Measurements from ENCODE around the gene ARL15.

The ARL15 gene

DNA sequence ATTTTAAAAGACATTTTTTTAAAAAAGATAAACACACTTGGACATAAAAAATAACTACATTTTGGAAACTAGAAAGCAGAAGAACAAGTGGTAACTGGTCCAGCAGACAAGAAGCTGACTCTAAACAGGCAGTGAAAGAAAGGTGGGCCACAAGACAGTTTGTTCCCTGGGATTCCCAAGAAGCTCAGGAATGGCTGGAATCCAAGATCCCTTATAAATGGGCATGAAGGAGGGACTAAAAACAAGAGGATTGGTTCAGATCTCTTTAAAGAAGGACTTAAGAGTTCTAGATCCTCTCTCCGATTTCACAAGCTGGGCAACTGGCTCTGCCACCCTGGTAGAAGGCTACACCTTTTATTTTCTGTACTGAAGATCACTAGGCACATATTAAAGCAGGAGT, 102.8 kb downstream of the ARL15 start:
- Histone ChIP-seq H3K27ac (no peak overlapping the region), H3K4me3 (no peak overlapping the region), H3K36me3 (ENCODE audit: insufficient read depth, low read length) (no peaks in the 10 kb centered on the region), H3K9me3 (ENCODE audit: low read depth, low read length) (no peaks in the 10 kb centered on the region), H3K9ac (ENCODE audit: insufficient read length) (no peak overlapping the region)
- TF ChIP-seq FOXP2 (optimal IDR thresholded peaks at IDR 0.05; ENCODE audit: control extremely low read depth, extremely low read length, insufficient read depth) (no peak), EZH2 (IDR thresholded peaks at IDR 0.05) (no peak), POLR2AphosphoS5 (IDR thresholded peaks at IDR 0.05; ENCODE audit: borderline replicate concordance, low read depth, low read length) (no peak)
- no peak for DNase-seq (ENCODE audit: low read depth, low spot score)

DNA sequence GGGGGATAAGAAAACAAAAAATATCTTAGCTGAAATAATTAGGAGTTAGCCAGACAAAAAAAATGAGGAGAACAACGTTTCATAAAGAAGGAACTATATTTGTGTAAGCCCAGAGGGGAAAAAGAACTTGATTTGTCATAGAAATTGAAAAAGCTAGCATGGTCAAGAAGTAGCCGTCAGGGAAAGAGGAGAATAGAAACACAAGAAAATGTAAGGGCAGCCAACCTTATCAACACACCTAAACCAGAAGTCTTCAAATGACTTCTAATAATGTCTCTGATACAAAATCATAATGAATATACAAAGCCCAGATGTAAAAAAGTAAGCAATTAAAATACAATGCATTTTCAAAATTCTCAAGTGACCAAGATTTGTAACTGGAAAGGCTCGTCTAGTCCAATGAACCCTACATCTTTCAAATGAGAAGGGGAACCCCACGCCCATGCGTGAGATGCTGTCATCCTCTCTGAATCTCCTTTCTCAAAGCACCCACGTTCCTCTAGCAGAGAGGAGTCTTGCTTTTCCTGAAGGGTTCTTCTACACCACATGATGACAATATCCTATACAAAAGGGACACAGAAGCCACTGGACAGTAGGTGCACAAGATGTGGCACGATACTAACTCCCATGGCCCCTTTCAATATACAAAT, 103.7 kb downstream of the ARL15 start:
- no peak for DNase-seq (ENCODE audit: low read depth, low spot score)
- no peak overlapping the region for H3K4me3 ChIP-seq
- TF ChIP-seq POLR2AphosphoS5 (IDR thresholded peaks at IDR 0.05; ENCODE audit: borderline replicate concordance, low read depth, low read length): no peak
- TF ChIP-seq EZH2 (IDR thresholded peaks at IDR 0.05): no peak
- TF ChIP-seq FOXP2 (optimal IDR thresholded peaks at IDR 0.05; ENCODE audit: control extremely low read depth, extremely low read length, insufficient read depth): no peak
- H3K27ac ChIP-seq: no peak overlapping the region
- no peaks in the 10 kb centered on the region for H3K9me3 ChIP-seq (ENCODE audit: low read depth, low read length)
- H3K9ac ChIP-seq (ENCODE audit: insufficient read length): no peak overlapping the region
- H3K36me3 ChIP-seq (ENCODE audit: insufficient read depth, low read length): no peaks in the 10 kb centered on the region

DNA sequence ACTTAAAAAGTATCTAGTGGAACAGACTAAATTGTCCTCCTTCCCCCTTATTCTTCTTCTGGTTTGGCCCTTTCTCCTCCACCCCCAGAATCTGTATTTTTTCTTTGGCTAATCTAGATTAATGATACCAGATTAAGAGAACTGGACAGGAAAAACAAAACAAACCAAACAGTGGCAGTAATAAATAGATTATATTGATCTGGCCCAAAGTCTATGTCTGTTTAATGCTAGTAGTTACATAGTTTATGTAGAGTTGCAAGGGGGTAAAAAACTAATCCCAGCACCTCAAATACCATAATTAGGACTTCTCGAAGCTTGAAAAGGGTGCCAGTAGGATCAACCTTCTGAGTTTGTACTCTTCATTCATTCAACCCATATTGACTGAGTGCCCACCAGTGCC, 104.5 kb downstream of the ARL15 start:
- no peaks in the 10 kb centered on the region for H3K36me3 ChIP-seq (ENCODE audit: insufficient read depth, low read length)
- no peak overlapping the region for H3K27ac ChIP-seq
- no peak overlapping the region for H3K4me3 ChIP-seq
- TF ChIP-seq FOXP2 (optimal IDR thresholded peaks at IDR 0.05; ENCODE audit: control extremely low read depth, extremely low read length, insufficient read depth): no peak
- TF ChIP-seq POLR2AphosphoS5 (IDR thresholded peaks at IDR 0.05; ENCODE audit: borderline replicate concordance, low read depth, low read length): no peak
- TF ChIP-seq EZH2 (IDR thresholded peaks at IDR 0.05): no peak
- no peak overlapping the region for H3K9ac ChIP-seq (ENCODE audit: insufficient read length)
- no peaks in the 10 kb centered on the region for H3K9me3 ChIP-seq (ENCODE audit: low read depth, low read length)
- no peak for DNase-seq (ENCODE audit: low read depth, low spot score)

DNA sequence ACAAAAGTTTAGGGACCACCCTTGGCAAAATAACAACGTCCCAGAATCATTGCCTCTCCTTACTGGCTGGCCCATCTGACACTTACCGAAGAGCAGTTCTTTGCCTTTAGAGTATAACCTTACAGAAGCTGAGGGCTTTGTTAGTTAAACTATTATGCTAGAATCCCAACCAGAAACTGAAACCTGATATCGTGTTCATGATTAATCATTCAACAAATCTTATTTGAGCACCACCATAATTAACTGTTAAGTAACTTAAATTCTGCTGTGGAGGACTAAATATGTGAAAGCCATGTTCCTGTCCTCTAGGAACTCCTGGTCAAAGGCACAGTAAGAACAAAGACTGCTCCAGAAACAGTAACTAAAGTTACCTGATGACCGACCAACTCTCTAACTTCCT, 104.9 kb downstream of the ARL15 start:
- TF ChIP-seq FOXP2 (optimal IDR thresholded peaks at IDR 0.05; ENCODE audit: control extremely low read depth, extremely low read length, insufficient read depth) (no peak), POLR2AphosphoS5 (IDR thresholded peaks at IDR 0.05; ENCODE audit: borderline replicate concordance, low read depth, low read length) (no peak)
- Histone ChIP-seq H3K27ac (no peak overlapping the region), H3K4me3 (no peak overlapping the region), H3K36me3 (ENCODE audit: insufficient read depth, low read length) (no peaks in the 10 kb centered on the region), H3K9ac (ENCODE audit: insufficient read length) (no peak overlapping the region), H3K9me3 (ENCODE audit: low read depth, low read length) (no peaks in the 10 kb centered on the region)
- no peak for DNase-seq (ENCODE audit: low read depth, low spot score)

DNA sequence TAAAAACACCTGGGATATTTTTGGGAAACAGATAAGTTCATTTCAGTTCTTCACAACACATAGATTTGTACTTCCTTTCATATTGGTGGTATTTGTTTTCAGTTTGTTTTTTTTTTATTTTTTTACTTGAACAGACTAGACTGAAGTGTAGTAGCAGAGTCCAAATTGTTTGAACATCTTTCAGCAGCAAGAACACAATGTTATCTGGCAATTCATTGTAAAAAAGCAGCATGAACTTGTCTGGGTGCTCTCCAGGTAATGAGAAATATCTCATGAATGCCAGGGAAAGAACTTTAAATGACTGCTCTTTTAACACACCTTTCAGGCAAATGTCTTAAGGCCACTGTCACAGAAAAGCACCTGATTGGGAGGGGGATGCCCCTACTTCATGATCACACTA, 113.4 kb downstream of the ARL15 start:
- Histone ChIP-seq H3K9me3 (ENCODE audit: low read depth, low read length) (no peaks in the 10 kb centered on the region), H3K36me3 (ENCODE audit: insufficient read depth, low read length) (no peaks in the 10 kb centered on the region), H3K27ac (no peak overlapping the region), H3K4me3 (no peak overlapping the region), H3K9ac (ENCODE audit: insufficient read length) (no peak overlapping the region)
- no peak for DNase-seq (ENCODE audit: low read depth, low spot score)
- TF ChIP-seq POLR2AphosphoS5 (IDR thresholded peaks at IDR 0.05; ENCODE audit: borderline replicate concordance, low read depth, low read length) (no peak), FOXP2 (optimal IDR thresholded peaks at IDR 0.05; ENCODE audit: control extremely low read depth, extremely low read length, insufficient read depth) (no peak), EZH2 (IDR thresholded peaks at IDR 0.05) (no peak)

DNA sequence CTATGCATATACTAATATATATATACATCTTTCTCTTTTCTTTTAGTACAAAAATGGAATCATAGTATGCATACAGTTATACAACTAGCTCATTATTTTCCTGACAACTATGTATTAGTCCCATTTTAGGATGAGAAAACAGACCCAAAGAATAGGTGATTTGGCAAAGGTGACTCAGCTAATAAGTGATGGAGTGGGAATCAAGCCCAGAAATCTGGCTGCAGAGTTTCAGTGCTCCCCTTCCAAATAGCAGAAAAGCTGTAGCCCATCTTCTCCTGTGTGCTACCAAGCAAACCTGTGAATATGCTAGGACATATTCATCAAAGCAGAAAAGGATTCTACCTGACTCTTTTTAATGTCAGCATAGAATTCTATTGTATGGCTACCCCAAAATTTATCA, 114.7 kb downstream of the ARL15 start:
- TF ChIP-seq EZH2 (IDR thresholded peaks at IDR 0.05) (no peak), POLR2AphosphoS5 (IDR thresholded peaks at IDR 0.05; ENCODE audit: borderline replicate concordance, low read depth, low read length) (no peak), FOXP2 (optimal IDR thresholded peaks at IDR 0.05; ENCODE audit: control extremely low read depth, extremely low read length, insufficient read depth) (no peak)
- DNase-seq (ENCODE audit: low read depth, low spot score): no peak
- Histone ChIP-seq H3K36me3 (ENCODE audit: insufficient read depth, low read length) (no peaks in the 10 kb centered on the region), H3K27ac (no peak overlapping the region), H3K9me3 (ENCODE audit: low read depth, low read length) (no peaks in the 10 kb centered on the region), H3K4me3 (no peak overlapping the region), H3K9ac (ENCODE audit: insufficient read length) (no peak overlapping the region)

DNA sequence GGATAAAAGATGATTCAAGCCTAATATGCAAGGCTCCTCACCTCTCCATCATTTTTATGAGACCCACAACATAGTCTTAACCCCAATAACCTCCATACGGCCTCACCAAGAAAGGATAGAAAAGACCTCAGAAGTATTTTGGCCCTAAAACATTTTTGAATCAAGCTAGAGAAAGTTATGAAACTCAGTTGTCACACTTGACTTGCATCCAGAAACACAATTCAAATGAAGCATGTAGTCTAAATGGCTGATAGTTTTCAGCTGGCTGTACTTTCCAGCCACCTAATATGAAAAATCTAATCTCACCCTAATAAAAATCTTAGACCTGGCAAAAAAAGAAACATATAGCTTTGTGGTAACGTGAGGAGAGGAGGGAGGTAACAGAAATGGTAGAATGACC, 116.1 kb downstream of the ARL15 start:
- Histone ChIP-seq H3K9me3 (ENCODE audit: low read depth, low read length) (no peaks in the 10 kb centered on the region), H3K4me3 (no peak overlapping the region), H3K36me3 (ENCODE audit: insufficient read depth, low read length) (no peaks in the 10 kb centered on the region), H3K9ac (ENCODE audit: insufficient read length) (no peak overlapping the region), H3K27ac (no peak overlapping the region)
- no peak for TF ChIP-seq EZH2 (IDR thresholded peaks at IDR 0.05)
- TF ChIP-seq POLR2AphosphoS5 (IDR thresholded peaks at IDR 0.05; ENCODE audit: borderline replicate concordance, low read depth, low read length): no peak
- no peak for TF ChIP-seq FOXP2 (optimal IDR thresholded peaks at IDR 0.05; ENCODE audit: control extremely low read depth, extremely low read length, insufficient read depth)
- DNase-seq (ENCODE audit: low read depth, low spot score): no peak

DNA sequence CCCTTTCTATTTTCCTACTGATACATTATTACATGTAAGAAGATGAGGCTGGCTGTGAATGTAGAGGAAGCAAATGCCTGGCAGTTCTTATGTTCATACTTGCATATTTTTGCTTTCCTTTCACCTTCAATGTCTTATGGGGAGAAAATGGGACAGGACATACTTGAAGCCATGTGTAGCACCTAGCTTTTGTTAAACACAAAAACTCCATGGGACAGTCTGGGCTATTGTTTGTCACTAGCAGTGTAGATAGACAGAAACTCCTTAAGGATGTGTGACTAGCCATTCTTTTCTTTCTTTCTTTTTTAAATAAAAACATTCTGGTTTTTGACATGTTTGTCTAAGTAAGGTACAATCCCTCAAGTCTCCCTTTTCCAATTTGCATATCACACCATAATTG, 122.7 kb downstream of the ARL15 start:
- Histone ChIP-seq H3K27ac (no peak overlapping the region), H3K4me3 (no peak overlapping the region), H3K9me3 (ENCODE audit: low read depth, low read length) (no peaks in the 10 kb centered on the region), H3K9ac (ENCODE audit: insufficient read length) (no peak overlapping the region), H3K36me3 (ENCODE audit: insufficient read depth, low read length) (no peaks in the 10 kb centered on the region)
- TF ChIP-seq EZH2 (IDR thresholded peaks at IDR 0.05) (no peak), FOXP2 (optimal IDR thresholded peaks at IDR 0.05; ENCODE audit: control extremely low read depth, extremely low read length, insufficient read depth) (no peak), POLR2AphosphoS5 (IDR thresholded peaks at IDR 0.05; ENCODE audit: borderline replicate concordance, low read depth, low read length) (no peak)
- DNase-seq (ENCODE audit: low read depth, low spot score): no peak

DNA sequence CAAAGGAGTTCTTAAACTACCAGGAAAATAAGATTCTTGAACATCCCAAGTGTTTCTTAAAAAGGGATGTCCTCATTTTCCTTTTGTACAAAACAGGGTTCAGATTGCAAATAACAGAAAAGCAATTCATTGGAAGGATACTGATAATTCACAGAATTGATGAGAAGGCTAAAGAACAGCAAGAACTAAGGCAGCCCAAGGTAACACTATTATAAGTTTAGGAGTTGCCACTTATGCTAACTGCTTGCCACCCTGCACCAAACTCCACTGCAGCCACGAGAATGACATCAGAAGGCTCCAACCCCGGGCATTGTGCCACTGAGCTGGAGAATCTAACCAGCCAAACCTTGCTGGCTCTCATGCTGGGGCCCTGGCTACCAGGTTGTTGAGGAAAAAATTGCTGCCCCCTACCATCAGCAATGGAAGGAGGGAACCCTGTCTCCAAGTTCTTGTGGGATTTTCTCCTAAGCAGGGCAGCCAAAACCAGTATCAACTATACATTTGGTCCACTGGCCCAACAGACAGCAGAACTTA, 123.4 kb downstream of the ARL15 start:
- TF ChIP-seq FOXP2 (optimal IDR thresholded peaks at IDR 0.05; ENCODE audit: control extremely low read depth, extremely low read length, insufficient read depth) (no peak), EZH2 (IDR thresholded peaks at IDR 0.05) (no peak)
- H3K27ac ChIP-seq: no peak overlapping the region
- H3K36me3 ChIP-seq (ENCODE audit: insufficient read depth, low read length): no peaks in the 10 kb centered on the region
- H3K4me3 ChIP-seq: no peak overlapping the region
- no peak overlapping the region for H3K9ac ChIP-seq (ENCODE audit: insufficient read length)
- no peaks in the 10 kb centered on the region for H3K9me3 ChIP-seq (ENCODE audit: low read depth, low read length)
- no peak for DNase-seq (ENCODE audit: low read depth, low spot score)
